OCI-LY3 (cell line): ENCODE results near the gene OR5C1.

Source experiments
- CTCF ChIP-seq: fragments of 200-600, 300-600 bp; sonication (generic); IDR thresholded peaks from 2 replicates; pipeline ENCODE4 v1.5.1; 2014; ENCODE audit warnings: antibody characterized with exemption, low read length, low read depth
- EZH2phosphoT487 ChIP-seq: fragments of 200-600 bp; shearing (Covaris generic); IDR thresholded peaks from 2 replicates; pipeline ENCODE4 v1.6.1; 2018; ENCODE audit warnings: antibody characterized with exemption, mixed run types, low read depth

GRCh38 chr9:122788831-122789230 lies at the start of gene OR5C1:
- no peak for TF ChIP-seq CTCF
- no peak for TF ChIP-seq EZH2phosphoT487
